Fibroblast of pulmonary artery (primary cell): Measurements from ENCODE around the gene MYO10.

Experiments used
- DNase-seq: peaks from one replicate; pipeline ENCODE4 v3.0.0-alpha.2; 2010; ENCODE audit warnings: low read depth
- H3K4me3 ChIP-seq: replicated peaks from 2 replicates; pipeline ENCODE4 v1.5.1; 2011; ENCODE audit warnings: low read depth, mild to moderate bottlenecking, control low read depth, low read length, moderate library complexity
- CTCF ChIP-seq: IDR thresholded peaks from 2 replicates; pipeline ENCODE4 v1.5.1; 2011; ENCODE audit warnings: mild to moderate bottlenecking, control low read depth, low read length, inconsistent platforms; ENCODE audit errors: missing control alignments

The MYO10 gene

GRCh38 chr5:16927613-16928012 is 8.5 kb downstream of the MYO10 start:
- no peak overlapping the region for H3K4me3 ChIP-seq
- DNase-seq, result no peak
- TF ChIP-seq CTCF, result no peak

DNA sequence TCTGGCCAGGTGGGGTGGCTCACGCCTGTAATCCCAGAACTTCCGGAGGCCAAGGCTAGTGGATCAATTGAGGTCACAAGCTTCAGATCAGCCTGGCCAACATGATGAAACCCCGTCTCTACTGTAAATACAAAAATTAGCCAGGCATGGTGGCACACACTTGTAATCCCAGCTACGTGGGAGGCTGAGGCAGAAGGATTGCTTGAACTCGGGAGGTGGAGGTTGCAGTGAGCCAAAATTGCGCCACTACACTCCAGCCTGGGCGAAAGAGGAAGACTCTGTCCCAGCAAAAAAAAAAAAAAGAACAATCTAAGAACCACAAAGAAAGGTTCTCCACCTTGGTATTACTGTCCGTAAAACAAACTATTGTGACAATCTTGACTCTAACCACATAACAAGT is 9.7 kb downstream of the MYO10 start:
- H3K4me3 ChIP-seq, result no peak overlapping the region
- no peak for DNase-seq
- no peak for TF ChIP-seq CTCF

DNA sequence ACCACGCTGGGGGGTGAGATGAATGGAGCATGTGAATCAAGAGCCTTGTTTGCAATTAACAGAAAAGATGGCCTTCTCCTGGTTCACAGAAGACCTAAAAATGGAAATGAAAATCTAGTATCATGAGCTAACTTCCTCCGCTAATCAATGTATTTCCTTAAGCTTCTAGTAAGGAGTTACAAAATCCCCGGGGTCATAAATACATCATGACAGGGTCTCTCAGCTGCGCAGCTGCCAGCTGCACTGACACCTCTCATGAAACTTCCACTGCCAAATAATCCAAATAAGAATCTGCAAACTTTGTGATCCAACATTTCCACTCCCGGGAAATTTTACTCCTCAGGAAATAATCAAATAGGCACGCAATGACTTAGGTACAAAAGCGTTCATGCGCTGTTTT is 11.9 kb downstream of the MYO10 start:
- no peak for TF ChIP-seq CTCF
- DNase-seq, result no peak
- H3K4me3 ChIP-seq, result no peak overlapping the region

GRCh38 chr5:16922430-16922829 is 13.7 kb downstream of the MYO10 start:
- H3K4me3 ChIP-seq, result no peak overlapping the region
- TF ChIP-seq CTCF, result no peak
- DNase-seq, result no peak

DNA sequence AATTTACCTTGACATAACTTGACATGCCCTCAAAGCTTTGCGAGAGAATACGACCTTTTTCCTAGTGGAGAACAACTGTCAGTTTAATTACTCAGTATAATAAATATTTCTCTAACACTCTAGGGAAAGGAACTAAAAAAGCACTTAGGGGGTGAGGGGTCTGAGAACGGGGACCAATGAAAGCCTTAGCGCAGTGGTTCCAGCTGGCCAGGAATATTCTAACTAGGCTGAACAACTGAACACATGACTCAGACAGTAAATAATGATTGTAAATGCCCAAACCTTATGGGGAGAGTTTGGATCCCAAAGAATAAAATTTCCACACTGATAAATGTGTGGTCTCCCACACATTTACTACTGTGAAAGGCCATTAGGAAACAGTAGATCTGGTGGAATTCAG is 14.9 kb downstream of the MYO10 start:
- no peak for DNase-seq
- TF ChIP-seq CTCF, result no peak
- H3K4me3 ChIP-seq, result no peak overlapping the region

DNA sequence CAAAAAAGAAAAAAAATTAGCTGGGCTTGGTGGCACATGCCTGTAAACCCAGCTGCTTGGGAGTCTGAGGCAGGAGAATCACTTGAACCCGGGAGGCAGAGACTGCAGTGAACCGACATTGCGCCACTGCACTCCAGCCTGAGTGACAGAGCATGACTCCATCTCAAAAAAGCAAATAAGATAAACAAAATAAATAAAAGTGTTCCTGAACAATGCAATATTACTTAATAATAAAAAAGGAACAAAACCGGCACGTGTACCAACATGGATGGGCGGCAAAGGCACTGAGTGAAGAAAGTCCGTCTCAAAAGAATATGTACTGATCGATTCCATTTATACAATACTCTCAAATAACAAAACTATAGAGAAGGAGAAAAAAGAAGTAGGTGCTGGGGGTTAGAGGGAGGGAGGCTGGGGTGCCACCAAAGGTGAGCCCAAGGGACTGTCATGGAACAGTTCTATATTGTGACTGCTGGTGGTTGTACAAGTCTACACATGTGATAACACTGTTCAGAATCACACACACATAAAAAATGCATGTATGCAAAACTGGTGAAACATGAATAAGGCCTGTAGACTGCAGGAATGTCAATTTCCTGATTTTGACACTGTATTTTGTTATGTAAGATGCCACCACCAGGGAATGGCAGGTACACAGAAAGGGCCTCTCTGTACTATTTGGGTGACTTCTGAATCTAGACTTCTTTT is 15.8 kb downstream of the MYO10 start:
- TF ChIP-seq CTCF, result no peak
- H3K4me3 ChIP-seq, result no peak overlapping the region
- no peak for DNase-seq
